SK-N-MC (cell line): ENCODE measurements around the gene TSPAN16.

Experiments
- EZH2 ChIP-seq: fragments of 200-600 bp; sonication (generic); IDR thresholded peaks from one replicate; pipeline ENCODE4 v1.6.1; 2017; ENCODE audit warnings: antibody characterized with exemption
- POLR2AphosphoS5 ChIP-seq: IDR thresholded peaks from 2 replicates; pipeline ENCODE4 v1.6.1; 2012; ENCODE audit warnings: mild to moderate bottlenecking, low read depth, low read length, borderline replicate concordance

DNA sequence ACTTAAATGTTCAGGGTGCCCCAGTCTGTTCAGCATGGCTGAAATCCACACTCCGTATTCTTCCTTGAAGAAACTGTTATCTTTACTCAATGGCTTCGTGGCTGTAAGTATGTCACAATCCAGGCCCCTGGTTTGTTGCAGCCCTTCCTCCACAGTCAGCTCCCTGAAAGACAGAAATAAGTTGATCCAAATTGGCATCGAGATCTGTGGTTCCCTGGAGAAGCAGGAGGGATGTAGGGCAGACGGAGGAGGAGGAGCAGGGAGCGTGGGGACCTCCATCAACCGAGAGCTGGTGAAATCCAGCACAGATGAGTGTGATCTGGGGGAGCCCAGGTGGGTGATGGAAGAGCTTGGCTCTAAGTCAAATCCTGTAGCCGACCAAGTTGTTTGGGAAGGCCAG is 304 bp downstream of the TSPAN16 start:
- TF ChIP-seq EZH2 (no peak), POLR2AphosphoS5 (no peak)
